ENCODE data around the gene HOXB3. TPM values are rescaled to one million over a fixed set of nuclear protein-coding genes. Genes with fewer than 3 reads are reported as not detected.

HOXB3 gene
- total RNA-seq, 2 donors from 2014 or later, result 7.8 to 11.4 TPM

DNA sequence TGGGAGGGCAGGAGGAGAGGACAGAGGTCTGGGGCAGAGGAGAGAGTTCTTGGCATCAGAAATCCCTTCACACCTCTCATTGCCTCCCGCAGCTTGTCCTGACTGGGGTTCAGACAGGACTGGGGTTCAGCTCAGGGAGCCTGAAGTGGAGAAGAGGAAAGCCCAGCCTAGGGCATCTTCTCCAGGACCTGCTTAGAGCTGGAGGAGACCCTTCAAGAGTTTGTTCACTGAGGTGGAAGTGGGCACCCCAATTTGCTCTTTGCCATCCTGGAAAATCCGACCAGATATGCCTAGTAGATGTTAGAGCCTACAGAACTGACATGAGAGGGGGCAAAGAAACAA lies 2.0 kb downstream of the HOXB3 start:
- Histone ChIP-seq H3K36me3 (no peaks in the 10 kb centered on the region), H3K9me3 (no peaks in the 10 kb centered on the region), H3K27ac (no peak overlapping the region), H3K4me3 (no peak overlapping the region), H3K27me3 (replicated peaks; ENCODE audit: insufficient read depth) (peaks cover 21% of the 10 kb centered on the region), H3K4me1 (replicated peaks) (peaks cover 4% of the 10 kb centered on the region)
- intact Hi-C loops (cut with DNase I), result no loop called here
- WGBS, result 48% methylated on average over 2 of the region's 2 CpGs
- no peak for DNase-seq (ENCODE audit: low spot score)
- TF ChIP-seq POLR2AphosphoS5 (IDR thresholded peaks at IDR 0.05) (no peak), POLR2A (IDR thresholded peaks at IDR 0.05) (no peak)
- TF ChIP-seq, protein P1, sequence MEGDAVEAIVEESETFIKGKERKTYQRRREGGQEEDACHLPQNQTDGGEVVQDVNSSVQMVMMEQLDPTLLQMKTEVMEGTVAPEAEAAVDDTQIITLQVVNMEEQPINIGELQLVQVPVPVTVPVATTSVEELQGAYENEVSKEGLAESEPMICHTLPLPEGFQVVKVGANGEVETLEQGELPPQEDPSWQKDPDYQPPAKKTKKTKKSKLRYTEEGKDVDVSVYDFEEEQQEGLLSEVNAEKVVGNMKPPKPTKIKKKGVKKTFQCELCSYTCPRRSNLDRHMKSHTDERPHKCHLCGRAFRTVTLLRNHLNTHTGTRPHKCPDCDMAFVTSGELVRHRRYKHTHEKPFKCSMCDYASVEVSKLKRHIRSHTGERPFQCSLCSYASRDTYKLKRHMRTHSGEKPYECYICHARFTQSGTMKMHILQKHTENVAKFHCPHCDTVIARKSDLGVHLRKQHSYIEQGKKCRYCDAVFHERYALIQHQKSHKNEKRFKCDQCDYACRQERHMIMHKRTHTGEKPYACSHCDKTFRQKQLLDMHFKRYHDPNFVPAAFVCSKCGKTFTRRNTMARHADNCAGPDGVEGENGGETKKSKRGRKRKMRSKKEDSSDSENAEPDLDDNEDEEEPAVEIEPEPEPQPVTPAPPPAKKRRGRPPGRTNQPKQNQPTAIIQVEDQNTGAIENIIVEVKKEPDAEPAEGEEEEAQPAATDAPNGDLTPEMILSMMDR (IDR thresholded peaks at IDR 0.05), result no peak

DNA sequence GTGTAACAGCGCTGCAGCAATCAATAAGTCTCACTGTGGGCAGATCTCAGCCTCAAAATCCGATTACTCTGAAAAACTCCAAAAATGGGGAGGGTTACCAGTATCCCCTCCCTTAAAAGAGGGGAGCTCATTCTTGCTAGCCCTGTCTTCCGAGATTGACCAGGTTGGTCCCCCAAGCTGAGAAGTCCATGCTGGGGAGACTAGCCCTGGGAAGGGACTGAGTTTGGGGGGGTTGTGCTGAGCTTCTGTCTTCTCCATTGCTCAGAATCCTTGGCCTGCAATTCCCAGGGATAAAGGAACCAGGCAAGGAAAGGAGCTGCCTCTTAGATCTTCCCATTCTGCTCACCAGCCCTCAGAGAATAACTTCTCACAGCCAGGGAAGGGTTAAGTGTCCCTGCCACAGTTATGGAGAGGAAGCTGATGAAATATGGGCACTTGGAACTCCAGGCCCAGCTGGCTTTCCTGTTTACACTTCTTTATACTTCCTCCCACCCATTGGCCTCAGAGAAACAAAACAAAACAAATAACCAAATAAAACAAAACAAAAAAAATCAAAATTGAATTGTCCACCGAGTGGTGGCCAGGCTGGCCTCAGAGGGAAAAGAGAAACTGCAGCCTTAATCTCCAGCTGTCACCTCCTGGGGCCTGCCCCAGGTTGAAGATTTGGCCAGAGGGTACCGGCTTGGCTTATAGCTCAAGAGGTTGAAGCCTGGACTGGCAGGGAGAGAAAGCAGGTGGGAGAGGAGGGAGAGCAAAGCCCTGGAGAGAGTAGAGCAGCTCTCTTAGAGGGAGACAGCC lies 2.6 kb downstream of the HOXB3 start:
- 58% methylated on average over 5 of the region's 5 CpGs for WGBS
- H3K27ac ChIP-seq, result no peak overlapping the region
- peaks cover 22% of the 10 kb centered on the region for H3K27me3 ChIP-seq (replicated peaks; ENCODE audit: insufficient read depth)
- H3K9me3 ChIP-seq, result no peaks in the 10 kb centered on the region
- intact Hi-C loops (cut with DNase I), result no loop called here
- peaks cover 4% of the 10 kb centered on the region for H3K4me1 ChIP-seq (replicated peaks)
- H3K4me3 ChIP-seq, result no peak overlapping the region
- DNase-seq (ENCODE audit: low spot score), result no peak
- TF ChIP-seq POLR2A (IDR thresholded peaks at IDR 0.05) (no peak), POLR2AphosphoS5 (IDR thresholded peaks at IDR 0.05) (no peak)
- TF ChIP-seq, protein P1 (IDR thresholded peaks at IDR 0.05), result no peak
- no peaks in the 10 kb centered on the region for H3K36me3 ChIP-seq

DNA sequence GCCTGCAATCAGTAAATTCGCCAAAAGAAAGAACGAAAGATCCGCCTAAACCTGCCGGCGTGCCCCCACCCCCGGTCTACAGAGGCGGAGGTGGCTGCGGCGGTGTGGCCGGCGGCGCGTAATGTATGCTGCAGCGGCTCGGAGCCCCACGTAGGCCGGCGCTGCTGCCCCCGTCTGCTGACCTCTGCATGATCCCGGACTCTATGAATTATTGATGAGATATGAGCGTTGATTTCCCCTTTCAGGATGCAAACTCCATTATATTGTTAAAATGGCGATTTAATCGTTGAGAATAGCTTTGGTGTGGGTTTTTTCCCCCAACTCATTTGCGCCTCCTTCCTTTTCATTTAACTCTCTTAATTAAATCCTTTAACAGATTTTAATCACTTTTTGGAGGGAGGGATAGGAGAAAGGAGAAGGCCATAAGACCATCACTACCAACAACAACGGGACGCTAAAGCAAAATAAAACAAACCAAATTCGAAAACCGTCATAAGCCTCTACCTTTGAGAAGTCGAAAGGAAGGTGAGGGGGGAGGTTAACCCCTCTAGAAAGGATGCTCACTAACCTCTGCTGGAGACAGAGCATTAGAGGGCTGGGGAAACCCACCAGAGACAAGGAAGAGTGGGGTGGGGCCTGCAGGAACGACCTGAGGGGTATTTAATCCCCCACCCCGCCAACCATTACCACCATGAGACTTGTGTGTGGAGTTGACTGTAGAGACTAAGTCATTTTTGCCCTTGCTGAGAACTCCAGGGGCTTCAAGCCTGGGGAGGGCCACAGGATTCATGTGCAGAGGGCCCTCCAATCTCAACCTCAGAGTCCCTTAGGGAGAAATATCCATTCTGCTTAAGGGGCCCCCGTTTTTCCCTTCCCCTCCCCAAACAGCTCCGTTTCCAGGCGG lies 3.4 kb downstream of the HOXB3 start:
- H3K27me3 ChIP-seq (replicated peaks; ENCODE audit: insufficient read depth), result peaks cover 27% of the 10 kb centered on the region
- no peaks in the 10 kb centered on the region for H3K36me3 ChIP-seq
- intact Hi-C loops (cut with DNase I), result no loop called here
- no peaks in the 10 kb centered on the region for H3K9me3 ChIP-seq
- TF ChIP-seq, protein P1 (IDR thresholded peaks at IDR 0.05), result no peak
- TF ChIP-seq POLR2AphosphoS5 (IDR thresholded peaks at IDR 0.05) (no peak), POLR2A (IDR thresholded peaks at IDR 0.05) (no peak)
- H3K4me3 ChIP-seq, result no peak overlapping the region
- 35% methylated on average over 34 of the region's 34 CpGs for WGBS
- peaks cover 4% of the 10 kb centered on the region for H3K4me1 ChIP-seq (replicated peaks)
- no peak for DNase-seq (ENCODE audit: low spot score)
- H3K27ac ChIP-seq, result no peak overlapping the region

DNA sequence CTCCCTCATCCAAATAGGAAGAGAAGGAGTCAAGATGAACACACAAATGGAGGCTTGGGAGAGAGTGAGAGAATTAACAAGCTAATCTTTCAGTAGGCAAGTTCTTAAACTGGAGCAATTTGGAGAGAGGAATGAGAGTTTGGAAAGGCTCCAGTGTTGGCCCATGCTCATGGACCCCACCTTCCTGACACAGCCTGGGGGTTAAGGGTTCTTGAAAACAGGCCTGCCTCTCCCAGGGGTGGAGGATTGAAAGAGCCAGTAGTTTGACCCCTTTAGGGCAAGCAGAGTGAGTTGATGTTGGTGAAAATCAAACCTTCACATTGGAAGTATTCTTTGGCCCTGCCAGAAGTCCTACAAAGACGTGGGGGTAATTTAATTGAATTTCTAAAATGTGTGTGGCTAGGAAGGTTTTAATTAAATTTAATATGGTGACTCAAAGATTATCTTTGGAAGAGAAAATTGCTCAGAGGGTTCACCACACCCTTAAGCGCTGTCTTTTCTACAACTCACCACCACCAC lies 5.8 kb downstream of the HOXB3 start:
- TF ChIP-seq, protein P1 (IDR thresholded peaks at IDR 0.05), result no peak
- TF ChIP-seq POLR2A (IDR thresholded peaks at IDR 0.05) (no peak), POLR2AphosphoS5 (IDR thresholded peaks at IDR 0.05) (no peak)
- WGBS, result 44% methylated on average over 2 of the region's 2 CpGs
- Histone ChIP-seq H3K4me1 (replicated peaks) (peaks cover 4% of the 10 kb centered on the region), H3K27me3 (replicated peaks; ENCODE audit: insufficient read depth) (peaks cover 39% of the 10 kb centered on the region), H3K27ac (no peak overlapping the region), H3K36me3 (no peaks in the 10 kb centered on the region), H3K9me3 (no peaks in the 10 kb centered on the region), H3K4me3 (no peak overlapping the region)
- intact Hi-C loops (cut with DNase I), result no loop called here
- DNase-seq (ENCODE audit: low spot score), result no peak

All from prostate gland (tissue), 2 donors.